ENCODE data around the gene IL17RB.
A peak's percentile ranks its signal among the peaks of the same experiment; 100 is the strongest.

IL17RB gene

GRCh38 chr3:53863145-53863544 lies 16.8 kb downstream of the IL17RB start:
- DNase-seq, result no peak

- no peak for DNase-seq
These were observed 19.5 kb downstream of the IL17RB start for GRCh38 chr3:53865732-53866499.

- DNase-seq, result no peak
These were observed 34.3 kb downstream of the IL17RB start for GRCh38 chr3:53880396-53881345.

GRCh38 chr3:53881691-53882593 lies 35.6 kb downstream of the IL17RB start, which contains the start of gene ACTR8:
Gene ACTR8 (minus strand): TSS chr3:53882152. CDS start chr3:53882101, 51 bp downstream.
- peak; percentile 85 for DNase-seq

GRCh38 chr3:53883008-53883407 lies 36.6 kb downstream of the IL17RB start:
- DNase-seq, result no peak

GRCh38 chr3:53884623-53885022 lies 38.3 kb downstream of the IL17RB start:
- DNase-seq, result no peak

- no peak for DNase-seq
These were observed 38.9 kb downstream of the IL17RB start for GRCh38 chr3:53885239-53885638.

- DNase-seq, result no peak
These were observed 41.1 kb downstream of the IL17RB start for GRCh38 chr3:53887446-53887845.

- no peak for DNase-seq
These were observed 41.9 kb downstream of the IL17RB start for GRCh38 chr3:53888232-53888631.

GRCh38 chr3:53890726-53891475 lies 44.5 kb downstream of the IL17RB start:
- DNase-seq, result peak; percentile 55

- DNase-seq, result peak; percentile 99
These were observed 45.3 kb downstream of the IL17RB start, which contains the start of gene SELENOK for GRCh38 chr3:53891497-53892285. Gene SELENOK (minus strand): TSS chr3:53891859.

- no peak for DNase-seq
These were observed 45.9 kb downstream of the IL17RB start for GRCh38 chr3:53892286-53892637.

- DNase-seq, result no peak
These were observed 53.4 kb downstream of the IL17RB start for GRCh38 chr3:53899750-53900149.

- DNase-seq, result no peak
These were observed 54.4 kb downstream of the IL17RB start for GRCh38 chr3:53900666-53901331.

GRCh38 chr3:53902067-53902466 lies 55.7 kb downstream of the IL17RB start:
- DNase-seq, result no peak

- no peak for DNase-seq
These were observed 56.3 kb downstream of the IL17RB start for GRCh38 chr3:53902711-53903110.

- no peak for DNase-seq
These were observed 67.0 kb downstream of the IL17RB start for GRCh38 chr3:53913401-53913800.

Data from CD4-positive, alpha-beta T cell treated with Interleukin-4 for 4 hours (primary cell).